ENCODE measurements around the gene MEOX1. TPM values are rescaled to one million over a fixed set of nuclear protein-coding genes. Genes with fewer than 3 reads are reported as not detected.

MEOX1 gene
- total and polyA plus RNA-seq, 2 of the 8 experiments (the other 6 are each of a cell fraction or from before 2014, with no cell fraction given) = not detected

DNA sequence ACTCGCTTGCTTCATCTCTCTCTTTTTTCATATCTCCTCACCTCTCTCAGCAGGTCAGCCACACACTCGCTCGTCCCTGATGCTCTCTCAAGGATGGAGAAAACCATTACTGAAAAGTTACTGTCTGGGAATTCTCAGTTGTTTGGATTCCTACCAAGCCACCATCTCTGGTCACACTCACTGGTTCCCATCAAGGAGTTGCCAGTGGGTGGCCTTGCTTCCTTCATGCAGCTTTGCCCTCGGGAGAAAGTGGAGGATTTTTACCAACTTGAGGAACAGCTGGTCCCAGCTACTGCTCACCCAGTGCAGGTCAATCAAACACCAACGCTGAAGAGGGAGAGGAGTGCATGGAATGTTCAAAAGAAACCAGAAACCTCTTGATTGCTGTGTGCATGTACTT is 25.3 kb downstream of the MEOX1 start (continued):
- TF ChIP-seq, protein P1, sequence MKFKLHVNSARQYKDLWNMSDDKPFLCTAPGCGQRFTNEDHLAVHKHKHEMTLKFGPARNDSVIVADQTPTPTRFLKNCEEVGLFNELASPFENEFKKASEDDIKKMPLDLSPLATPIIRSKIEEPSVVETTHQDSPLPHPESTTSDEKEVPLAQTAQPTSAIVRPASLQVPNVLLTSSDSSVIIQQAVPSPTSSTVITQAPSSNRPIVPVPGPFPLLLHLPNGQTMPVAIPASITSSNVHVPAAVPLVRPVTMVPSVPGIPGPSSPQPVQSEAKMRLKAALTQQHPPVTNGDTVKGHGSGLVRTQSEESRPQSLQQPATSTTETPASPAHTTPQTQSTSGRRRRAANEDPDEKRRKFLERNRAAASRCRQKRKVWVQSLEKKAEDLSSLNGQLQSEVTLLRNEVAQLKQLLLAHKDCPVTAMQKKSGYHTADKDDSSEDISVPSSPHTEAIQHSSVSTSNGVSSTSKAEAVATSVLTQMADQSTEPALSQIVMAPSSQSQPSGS (IDR thresholded peaks at IDR 0.05; ENCODE audit: low read length) = no peak
